ENCODE data around the gene SH2D2A.

SH2D2A gene

DNA sequence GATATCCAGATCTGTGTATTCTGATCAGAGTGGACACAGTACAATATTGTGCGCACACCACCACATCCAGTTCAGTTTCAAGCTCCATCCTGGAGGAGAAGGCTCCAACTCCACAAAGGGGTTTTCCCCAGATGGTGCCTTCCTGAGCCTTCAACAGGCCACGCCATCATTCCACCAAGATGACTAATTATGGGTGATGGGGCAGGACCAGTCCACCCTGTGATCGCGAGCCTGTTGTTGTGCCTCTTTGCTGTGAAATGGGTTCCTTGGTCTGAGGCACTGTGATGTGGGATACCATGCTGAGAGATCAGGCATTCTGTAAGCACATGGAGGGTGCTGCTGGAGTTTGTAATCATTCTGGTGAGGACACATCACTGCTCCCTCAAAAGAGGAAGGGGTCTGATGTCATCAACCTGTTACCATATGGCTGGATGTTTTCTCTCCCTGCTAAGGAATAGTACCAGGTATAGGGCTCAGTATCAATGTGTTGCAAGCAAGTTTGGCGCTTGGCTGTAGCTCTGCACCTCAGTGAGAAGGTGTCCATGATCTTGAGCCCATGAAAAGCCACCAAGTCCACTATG is 6.7 kb upstream of the SH2D2A start:
- no peak for DNase-seq (ENCODE audit: low spot score)

DNA sequence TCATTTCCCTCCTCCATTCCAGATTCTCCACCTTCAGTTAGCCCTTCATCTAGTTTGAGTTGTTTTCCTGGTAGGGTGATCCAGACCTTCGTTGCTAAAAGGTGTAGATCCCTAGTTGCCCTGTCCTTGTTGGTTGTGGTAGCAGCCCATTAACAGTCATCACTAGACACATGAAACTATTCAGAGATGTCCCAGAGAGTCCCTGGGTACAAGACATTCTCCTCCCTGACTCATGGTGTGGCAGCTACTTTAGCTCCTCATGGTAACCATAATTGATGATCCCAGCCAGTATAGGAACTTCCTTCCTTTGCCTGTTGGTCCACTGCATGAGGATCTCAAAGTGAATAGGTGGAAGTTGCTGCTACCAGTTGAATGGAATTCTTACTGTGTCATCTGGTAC is 6.0 kb upstream of the SH2D2A start:
- no peak for DNase-seq (ENCODE audit: low spot score)

DNA sequence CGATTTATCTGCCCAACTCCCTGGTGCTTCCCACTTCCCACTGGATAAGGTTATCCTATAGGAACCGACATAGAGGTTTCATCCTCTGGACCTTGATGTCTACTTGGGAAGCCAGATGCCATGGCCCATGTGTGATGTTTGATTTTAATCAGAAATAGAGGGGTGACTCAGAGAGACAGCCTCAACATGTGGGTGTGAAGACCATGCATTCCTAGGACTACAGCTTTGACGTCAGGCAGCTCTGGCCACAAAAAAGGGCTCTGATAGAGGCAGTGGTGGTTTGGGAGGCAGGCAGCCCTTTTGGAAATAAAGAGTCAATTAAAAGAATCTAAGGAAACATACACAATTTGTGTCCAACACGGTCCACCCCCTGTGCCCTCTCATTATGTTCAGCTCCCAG is 5.2 kb upstream of the SH2D2A start:
- no peak for DNase-seq (ENCODE audit: low spot score)

DNA sequence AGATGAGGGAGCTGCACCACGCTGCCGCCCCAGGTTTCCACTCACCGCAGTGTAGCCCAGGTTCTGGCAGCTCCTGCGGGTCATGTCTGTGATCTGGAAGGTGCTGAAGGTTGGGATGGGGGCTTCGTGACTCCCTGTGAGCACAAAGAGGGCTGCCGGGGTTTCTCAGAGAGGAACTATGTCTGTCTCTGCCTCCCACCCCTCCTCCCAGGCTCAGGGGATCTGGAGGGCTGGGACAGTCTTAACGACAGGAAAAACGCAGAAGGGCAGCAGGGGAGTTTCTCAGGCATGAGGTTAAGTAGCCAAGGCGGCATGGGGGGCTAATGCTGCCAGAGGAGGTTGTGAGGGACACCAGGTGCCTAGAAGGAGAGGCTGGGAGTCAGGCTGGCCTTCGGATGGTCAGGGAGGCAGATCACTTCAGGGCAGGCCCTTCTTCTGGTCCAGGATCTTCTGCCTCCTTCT is 656 bp downstream of the SH2D2A start:
- no peak for DNase-seq (ENCODE audit: low spot score)

DNA sequence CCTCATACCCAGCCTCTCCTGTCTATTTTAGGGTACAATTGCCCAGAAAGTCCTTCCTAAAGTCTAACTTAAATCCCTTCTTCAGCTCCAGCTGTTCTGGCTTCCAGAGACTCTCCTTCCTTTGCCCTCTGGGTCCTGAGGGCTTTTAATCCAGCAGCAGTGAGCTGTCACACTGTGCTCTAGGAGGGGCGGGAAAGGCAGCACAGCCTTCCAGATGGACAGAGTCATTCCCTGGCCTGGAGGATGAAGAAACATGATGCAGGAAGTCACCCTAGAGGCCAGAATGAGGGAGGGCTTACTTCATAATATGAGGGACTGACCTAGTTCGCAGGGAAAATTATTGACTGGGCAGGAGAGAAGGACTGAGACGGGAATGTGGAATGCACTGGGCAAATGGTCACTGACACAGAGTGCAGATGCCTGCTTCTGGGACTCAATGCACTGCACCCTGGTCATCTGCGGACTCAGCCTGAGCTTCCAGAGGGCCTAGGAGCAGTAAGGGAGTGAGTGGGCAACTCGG is 1.3 kb downstream of the SH2D2A start:
- no peak for DNase-seq (ENCODE audit: low spot score)

DNA sequence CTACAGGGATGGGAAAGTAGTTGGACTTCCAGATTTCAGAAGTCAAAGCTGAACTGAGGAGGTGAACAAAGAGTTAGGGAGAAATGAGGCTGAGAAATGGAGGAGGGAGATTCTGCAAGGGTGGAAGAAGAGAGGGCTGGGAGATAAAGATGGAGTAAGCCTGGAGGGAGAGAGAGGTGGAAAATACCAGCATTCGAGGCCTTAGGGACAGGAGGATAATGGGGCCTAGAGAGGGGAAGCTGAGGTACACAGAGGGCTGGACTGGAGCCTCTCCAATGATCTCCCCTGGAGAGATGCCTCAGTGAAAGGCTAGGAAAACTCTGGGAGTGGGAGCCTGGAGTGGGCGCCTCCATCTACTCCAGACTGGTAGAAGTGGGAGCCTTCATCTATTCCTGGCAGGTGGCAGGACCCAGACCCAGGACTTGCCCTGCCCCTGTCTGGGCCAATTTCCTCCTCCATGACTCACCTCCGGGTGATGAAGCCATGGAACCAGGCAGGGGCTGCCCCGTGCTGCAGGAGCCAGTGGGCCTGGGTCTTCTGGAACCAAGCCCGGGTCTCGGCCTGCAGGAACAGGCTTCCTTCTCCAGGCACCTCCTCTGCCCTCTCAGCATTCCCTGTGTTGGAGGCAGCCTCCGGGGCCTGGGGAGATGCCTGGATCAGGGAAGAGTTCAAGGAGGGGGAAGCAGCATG is 1.9 kb downstream of the SH2D2A start:
- DNase-seq (ENCODE audit: low spot score), result peak; percentile 28

DNA sequence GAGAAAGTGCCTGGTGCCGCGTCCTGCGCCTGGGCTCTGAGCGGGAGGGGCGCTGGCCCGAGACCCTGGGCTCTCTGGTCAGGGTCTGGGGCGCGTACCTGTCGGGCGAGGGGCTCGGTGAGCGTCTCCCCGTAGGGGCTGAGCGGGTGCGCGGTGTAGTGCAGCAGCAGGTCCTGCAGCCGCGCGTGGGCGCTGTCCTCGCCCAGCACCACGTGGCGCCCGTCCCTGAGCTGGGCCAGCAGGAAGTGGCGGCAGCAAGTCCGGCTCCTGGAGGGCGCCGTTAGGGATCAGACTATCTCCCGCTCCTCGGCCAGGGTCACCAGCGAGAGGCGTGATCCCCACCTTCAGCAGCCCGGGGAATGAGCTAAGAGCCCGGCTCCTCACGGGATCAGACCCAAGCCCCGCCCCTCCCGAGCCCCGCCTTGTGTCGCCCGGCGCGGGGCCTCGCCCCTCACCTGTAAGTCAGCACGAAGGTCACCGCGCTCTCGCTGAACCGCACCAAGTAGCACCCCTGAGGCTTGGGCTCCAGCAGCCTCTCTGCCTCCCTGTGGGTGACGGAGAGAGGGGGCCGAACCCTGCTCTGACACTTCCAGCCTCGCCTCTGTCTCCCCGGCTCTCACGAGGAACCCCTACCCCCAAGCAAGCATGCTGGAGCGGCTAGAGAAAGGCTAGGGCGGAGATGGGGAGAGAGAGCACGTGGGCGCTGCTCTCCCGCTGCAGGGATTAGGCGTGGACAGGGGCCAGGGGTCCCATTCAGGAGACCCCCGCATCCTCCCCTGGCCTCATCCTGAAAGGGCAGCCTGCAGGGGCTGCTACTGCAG is 2.7 kb downstream of the SH2D2A start:
- peak; percentile 68 for DNase-seq (ENCODE audit: low spot score)

DNA sequence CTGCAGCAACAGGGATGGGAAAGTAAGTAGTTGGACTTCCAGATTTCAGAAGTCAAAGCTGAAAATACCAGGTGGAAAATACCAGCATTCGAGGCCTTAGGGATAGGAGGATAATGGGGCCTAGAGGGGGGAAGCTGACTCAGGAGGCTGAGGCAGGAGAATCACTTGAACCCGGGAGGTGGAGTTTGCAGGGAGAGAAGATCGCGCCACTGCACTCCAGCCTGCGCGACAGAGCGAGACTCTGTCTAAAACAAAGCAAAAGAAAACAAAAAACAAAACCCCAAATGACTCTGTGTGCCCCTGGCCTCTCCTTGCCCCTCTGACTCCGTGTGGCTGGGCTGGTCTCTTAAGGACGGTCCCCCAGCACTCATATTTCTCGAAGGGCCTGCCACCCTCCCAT is 3.4 kb downstream of the SH2D2A start:
- no peak for DNase-seq (ENCODE audit: low spot score)

DNA sequence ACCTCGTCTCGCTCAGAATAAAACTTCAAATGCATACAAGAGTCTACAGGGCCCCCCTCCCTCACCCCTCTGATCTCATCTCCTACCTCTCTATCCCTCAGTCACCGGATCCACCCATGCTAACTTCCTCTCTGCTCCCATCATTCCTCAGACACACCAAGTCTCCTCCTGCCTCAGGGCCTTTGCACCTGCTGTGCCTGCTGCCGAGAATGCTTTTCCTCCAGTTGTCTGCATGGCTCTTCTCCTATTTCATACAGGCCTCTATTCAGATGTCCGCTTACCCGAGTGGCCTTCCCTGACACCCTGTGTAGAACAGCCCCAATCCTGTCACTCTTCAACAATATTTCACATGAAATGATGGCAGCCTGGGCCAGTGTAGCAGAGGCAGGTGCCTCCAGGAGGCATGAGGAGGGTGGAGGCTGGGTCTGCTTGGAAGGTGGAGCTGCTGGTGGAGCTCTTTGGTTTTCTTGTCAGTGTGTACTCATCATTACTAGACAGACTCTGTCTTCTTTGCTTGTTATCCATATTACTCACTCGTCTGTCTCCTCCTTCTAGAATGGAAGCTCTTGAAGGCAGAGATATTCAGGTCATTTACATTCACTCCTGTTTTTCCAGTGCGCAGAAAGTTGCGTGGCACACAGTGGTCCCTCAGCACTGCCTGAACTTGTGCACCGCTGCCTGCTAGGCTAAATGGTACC is 4.2 kb downstream of the SH2D2A start:
- no peak for DNase-seq (ENCODE audit: low spot score)

DNA sequence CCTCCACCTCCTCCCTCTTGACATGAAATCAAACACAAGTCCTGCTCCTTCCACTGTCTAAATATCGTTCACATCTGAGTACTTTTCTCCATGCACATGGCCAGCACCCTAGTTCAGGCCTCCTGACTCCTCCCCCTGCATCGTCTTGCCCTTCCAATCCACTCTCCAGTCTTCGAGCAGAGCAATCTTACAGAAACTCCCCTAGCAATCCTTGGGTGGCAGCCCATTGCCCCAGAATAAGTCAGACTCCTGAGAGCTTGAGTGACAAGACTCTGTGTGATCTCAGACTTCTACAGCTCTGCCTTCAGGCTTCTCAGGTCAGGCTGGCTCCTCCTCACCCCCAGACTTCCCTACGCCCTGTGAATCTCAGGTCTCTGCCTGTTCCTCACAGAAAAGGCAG is 5.5 kb downstream of the SH2D2A start:
- no peak for DNase-seq (ENCODE audit: low spot score)

DNA sequence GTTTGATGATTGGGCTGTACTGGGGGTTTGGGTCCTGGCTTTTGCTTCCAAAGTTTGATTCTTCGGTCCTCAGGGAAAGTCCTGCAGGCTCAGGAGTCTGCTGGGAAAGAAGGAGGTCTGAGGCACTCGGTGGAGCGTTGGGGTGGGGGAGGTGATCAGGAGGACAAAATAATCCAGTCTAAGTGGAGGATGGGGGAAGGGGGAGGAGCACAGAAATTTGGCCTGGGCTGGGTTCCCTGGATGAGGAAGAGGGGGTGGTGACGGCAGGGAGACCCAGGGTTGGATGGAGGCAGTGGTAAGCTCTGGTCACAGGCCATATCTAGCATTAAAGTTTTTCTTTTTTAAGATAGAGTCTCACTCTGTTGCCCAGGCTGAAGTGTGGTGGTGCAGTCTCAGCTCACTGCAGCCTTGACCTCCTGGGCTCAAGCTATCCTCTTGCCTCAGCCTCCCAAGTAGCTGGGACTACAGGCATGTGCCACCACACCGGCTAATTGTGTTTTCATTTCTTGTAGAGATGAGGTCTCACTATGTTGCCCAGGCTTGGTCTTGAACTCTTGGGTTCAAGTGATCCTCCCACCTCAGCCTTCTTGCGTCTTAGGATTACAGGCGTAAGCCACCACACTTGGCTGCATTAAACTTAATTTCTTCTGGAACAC is 6.8 kb downstream of the SH2D2A start:
- DNase-seq (ENCODE audit: low spot score), result no peak

DNA sequence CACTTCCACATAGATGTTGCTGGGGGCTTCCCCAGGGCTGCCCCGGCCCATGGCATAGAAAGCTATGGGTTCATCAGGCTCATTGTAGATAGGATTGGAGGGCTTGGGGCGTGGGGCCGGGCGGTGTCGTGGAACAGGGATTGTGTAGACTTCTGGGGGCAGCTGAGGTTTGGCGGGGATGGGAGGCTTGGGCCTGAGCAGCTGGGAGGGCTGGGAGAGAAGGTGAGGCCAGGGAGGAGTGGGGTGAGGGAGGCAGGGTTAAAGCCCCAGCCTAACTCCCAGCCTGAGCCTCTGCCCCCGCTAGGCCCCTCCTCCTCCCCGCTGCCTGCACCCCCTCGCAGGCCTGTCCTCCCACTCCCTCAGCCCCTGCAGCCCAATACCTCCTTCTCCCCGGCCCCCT is 7.4 kb downstream of the SH2D2A start:
- DNase-seq (ENCODE audit: low spot score), result no peak

DNA sequence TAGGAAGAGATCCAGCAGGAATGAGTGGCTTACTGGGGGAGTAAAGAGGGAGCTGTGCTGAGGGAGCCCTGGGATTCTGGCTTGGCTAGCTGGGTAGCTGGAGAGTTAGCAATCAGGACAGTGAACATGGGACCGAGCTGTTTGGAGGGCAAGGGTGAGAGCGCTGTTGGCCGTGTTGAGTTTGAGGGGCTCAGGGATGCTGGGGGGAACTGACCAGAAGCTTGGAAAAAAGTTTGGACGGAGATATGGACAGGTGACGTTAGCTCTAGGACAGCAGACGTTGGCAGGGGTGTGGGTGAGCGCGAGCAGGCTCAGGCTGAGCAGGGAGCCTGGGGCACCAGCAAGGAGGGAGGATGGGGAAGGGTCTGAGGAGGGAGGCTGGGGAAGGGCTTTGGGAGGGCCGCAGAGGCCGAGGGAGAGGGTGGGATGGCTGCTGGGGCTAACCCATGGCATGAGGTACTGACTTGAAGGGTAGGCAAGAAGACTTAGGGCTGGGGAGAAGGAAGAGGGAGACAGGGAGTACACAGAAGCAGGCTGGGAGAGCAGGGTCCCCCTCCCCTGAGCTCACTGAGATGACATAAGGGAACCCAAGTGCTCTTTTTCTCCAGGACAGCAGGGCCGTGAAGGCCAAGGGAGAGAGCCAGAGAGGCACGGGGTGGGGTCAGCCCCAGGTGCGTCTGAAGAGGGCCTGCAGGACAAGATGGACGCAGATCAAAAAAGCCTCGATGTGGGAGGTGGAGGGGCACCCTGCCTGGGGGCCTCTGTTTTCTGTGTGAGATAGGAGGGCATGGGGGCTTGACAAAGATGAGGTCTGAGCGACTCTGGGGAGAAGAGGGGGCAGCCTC is 8.2 kb downstream of the SH2D2A start:
- no peak for DNase-seq (ENCODE audit: low spot score)

DNA sequence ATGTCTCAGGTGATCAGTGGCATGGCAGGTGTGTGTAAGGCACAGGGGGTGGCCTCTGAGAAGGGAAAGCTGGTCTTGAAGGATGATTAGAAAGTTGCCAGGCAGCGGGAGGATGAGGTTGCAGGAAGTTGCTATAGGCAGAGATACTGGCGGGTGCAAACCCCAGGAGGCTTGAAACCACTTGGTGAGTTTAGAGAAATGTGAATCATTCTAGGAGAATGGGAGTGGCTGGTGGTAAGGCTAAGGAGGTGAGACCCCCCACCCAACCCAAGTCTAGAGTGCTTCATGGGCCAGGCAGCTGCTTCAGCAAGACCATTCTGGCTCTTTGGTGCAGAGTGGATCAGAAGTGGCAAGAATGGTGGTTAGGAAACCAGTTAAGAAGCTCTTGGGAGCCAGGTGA is 9.0 kb downstream of the SH2D2A start:
- no peak for DNase-seq (ENCODE audit: low spot score)

DNA sequence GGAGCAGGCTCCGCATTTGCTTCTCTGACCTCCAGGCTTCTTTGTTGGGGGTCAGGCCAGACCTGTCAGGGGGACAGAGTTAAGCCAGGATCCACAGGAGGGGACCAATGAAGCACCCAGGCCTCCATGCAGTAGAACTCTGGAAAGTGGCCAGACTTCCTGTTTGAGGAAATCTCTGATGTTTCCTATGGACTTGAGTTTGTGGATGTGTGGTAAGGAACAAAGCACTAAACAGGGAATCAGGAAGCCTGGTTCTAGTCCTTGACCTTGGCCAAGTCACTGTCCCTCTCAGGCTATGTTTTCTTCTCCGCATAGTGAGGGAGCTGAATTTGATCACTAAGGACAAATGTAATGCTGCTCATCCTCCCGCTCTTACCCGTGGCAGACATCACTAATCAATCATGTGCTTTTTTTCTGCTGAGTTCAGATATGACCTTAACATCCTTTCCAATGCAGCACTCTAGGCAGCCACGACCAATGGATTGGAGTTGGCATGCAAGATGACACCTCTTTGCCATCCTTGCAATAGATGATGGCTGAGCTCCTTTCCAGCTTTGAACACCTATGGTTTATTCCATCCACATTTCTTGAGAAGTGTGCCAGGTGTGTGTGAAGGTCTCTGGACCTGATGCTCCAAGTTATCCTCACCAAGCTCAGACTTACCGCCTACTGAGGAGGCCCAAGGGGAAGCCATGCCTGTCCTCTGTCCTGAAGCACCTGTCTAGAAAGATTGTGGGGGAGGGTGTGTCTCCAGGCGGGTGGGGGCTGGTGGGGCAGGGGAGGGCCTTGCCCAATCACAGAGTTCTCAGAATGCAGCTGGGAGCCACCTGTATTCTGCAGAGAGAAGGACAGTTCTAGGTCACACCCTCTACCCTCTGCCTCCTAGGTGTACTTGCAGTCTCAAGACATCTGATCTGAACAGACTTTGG is 9.9 kb downstream of the SH2D2A start:
- DNase-seq (ENCODE audit: low spot score), result no peak

DNA sequence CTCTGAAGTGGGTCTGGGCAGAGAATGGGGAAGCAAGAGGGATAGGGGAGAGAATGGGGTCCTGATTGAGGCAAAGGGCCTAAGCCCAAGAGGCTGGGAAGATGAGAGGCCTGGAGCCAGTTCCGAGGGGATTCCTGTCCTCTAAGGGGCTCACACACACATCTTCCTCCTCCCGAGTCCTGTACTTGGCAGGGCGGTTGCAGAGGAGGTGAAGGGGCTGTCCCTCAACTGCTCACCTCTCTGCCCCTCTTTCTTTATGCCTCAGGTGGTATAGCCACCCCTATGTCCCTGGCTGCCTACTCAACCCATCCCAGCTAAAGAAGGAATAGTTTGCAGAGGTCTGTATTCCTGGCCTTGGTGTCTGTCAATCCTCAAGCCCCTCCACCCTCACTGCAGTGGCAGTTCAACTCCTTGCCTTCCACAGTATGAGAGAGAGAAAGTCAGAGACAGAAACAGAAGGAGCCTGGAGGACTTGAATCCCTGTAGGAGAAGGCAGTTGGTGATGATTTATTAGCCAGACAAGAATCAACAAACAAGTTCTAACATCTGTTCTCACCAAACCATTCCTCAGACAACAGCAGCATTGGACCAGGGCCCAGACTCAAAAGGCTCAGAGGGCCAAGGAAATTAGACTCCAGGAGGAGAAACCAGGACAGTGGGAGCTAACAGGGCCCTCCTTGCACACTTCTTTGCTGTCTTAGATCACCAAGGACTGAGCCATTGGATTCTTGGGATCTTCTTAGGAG is 10.7 kb downstream of the SH2D2A start:
- no peak for DNase-seq (ENCODE audit: low spot score)

DNA sequence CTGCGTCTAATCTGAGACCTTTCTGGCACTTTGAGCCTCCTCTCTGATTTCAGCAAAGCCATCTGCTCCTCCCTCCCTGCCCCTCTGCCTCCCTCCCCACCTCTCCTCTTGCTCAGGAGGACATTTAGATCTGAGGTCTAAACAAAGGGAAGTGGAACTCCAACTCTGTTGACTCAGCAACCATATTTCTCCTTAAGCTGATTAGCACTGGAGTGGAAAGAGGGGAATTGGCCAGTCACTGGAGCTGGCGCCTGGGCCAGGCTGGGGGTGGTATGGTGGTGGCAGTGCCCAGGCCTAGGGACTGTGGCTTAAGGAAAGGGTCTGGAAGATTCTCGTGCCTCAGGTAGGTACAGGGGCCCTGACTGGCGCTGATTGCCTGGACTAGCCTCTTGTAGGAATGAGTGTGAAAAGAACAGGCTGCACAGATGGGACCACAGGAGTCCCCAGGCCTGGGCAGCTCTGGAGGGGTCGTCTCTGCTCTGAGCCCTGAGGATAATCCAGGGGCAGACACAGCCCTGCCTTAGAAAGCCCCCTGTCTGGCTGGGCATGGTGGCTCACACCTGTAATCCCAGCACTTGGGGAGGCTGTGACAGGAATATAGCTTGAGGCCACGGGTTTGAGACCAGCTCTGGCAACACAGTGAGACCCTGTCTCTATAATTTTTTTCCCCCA is 11.9 kb downstream of the SH2D2A start:
- no peak for DNase-seq (ENCODE audit: low spot score)

DNA sequence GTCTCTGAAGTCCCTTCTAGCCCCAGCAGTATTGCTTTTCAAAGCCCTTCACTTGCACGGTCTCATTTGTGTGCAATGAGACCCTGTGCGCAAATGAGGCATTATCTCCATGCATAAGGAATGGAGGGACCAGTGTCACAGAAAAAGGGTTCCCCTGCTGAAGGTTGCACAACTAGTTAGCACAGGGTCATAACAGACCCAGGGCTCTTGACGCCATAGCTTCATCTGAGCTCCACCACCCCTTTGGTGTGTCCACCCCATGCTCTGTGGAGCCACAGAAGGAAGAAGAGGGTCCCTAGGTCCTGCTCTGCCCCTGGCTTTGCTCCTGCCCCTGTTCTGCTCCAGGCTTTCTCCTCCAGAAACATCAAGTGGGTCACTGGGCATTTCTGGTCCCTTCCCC is 12.6 kb downstream of the SH2D2A start:
- no peak for DNase-seq (ENCODE audit: low spot score)

Measured in CD4-positive, alpha-beta T cell treated with Interleukin-6 at 100 ng/mL for 8 hours (primary cell).